ENCODE measurements around the gene DEK.
"Not testable (repeated sequence)": the region's sequence is repeated elsewhere in the genome, so short reads cannot be mapped to it uniquely, and the experiment has no call there.

Gene DEK

GRCh38 chr6:18187701-18188100 lies 76.6 kb downstream of the DEK start:
- no peak for DNase-seq

- DNase-seq: no peak
These were observed 77.6 kb downstream of the DEK start for GRCh38 chr6:18186540-18187250.

GRCh38 chr6:18186033-18186432 lies 78.3 kb downstream of the DEK start:
- DNase-seq: no peak

GRCh38 chr6:18185624-18186023 lies 78.7 kb downstream of the DEK start:
- DNase-seq: no peak

GRCh38 chr6:18183766-18184165 lies 80.6 kb downstream of the DEK start:
- no peak for DNase-seq

GRCh38 chr6:18182568-18182967 lies 81.8 kb downstream of the DEK start:
- no peak for DNase-seq

GRCh38 chr6:18179770-18180356 lies 84.5 kb downstream of the DEK start:
- no peak for DNase-seq

GRCh38 chr6:18178960-18179615 lies 85.2 kb downstream of the DEK start:
- DNase-seq: no peak

GRCh38 chr6:18177286-18177965 lies 86.9 kb downstream of the DEK start:
- no peak for DNase-seq

GRCh38 chr6:18176198-18176597 lies 88.1 kb downstream of the DEK start:
- DNase-seq: not testable (repeated sequence)

Measured in GF-D8 (cell line).